Measurements from ENCODE around the gene MFSD1. TPM values are rescaled to one million over a fixed set of nuclear protein-coding genes. Genes with fewer than 3 reads are reported as not detected.

The MFSD1 gene
- total RNA-seq, 4 donors from 2014 or later, result 52.0 to 152 (median 104) TPM

- Histone ChIP-seq H3K36me3 (no peaks in the 10 kb centered on the region), H3K4me1 (no peaks in the 10 kb centered on the region), H3K9me3 (no peaks in the 10 kb centered on the region), H3K27me3 (no peaks in the 10 kb centered on the region), H3K27ac (no peak overlapping the region), H3K4me3 (no peak overlapping the region)
- TF ChIP-seq, protein P1, sequence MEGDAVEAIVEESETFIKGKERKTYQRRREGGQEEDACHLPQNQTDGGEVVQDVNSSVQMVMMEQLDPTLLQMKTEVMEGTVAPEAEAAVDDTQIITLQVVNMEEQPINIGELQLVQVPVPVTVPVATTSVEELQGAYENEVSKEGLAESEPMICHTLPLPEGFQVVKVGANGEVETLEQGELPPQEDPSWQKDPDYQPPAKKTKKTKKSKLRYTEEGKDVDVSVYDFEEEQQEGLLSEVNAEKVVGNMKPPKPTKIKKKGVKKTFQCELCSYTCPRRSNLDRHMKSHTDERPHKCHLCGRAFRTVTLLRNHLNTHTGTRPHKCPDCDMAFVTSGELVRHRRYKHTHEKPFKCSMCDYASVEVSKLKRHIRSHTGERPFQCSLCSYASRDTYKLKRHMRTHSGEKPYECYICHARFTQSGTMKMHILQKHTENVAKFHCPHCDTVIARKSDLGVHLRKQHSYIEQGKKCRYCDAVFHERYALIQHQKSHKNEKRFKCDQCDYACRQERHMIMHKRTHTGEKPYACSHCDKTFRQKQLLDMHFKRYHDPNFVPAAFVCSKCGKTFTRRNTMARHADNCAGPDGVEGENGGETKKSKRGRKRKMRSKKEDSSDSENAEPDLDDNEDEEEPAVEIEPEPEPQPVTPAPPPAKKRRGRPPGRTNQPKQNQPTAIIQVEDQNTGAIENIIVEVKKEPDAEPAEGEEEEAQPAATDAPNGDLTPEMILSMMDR (IDR thresholded peaks at IDR 0.05), result no peak
- TF ChIP-seq POLR2A (IDR thresholded peaks at IDR 0.05), result no peak
- DNase-seq, result no peak
- intact Hi-C loops (cut with DNase I; ENCODE audit: low total_unique reads), result loop anchor here (10.0 kb wide), 1 partner anchor 415 kb away; no protein-coding TSS in a partner anchor
Observed at GRCh38 chr3:158839966-158840365, 38.1 kb downstream of the MFSD1 start.

GRCh38 chr3:158841387-158841786 lies 39.5 kb downstream of the MFSD1 start:
- H3K9me3 ChIP-seq, result no peaks in the 10 kb centered on the region
- no peaks in the 10 kb centered on the region for H3K27me3 ChIP-seq
- no peak overlapping the region for H3K4me3 ChIP-seq
- no peaks in the 10 kb centered on the region for H3K4me1 ChIP-seq
- DNase-seq, result no peak
- TF ChIP-seq, protein P1 (IDR thresholded peaks at IDR 0.05), result no peak
- TF ChIP-seq POLR2A (IDR thresholded peaks at IDR 0.05), result no peak
- no peaks in the 10 kb centered on the region for H3K36me3 ChIP-seq
- intact Hi-C loops (cut with DNase I; ENCODE audit: low total_unique reads), result loop anchor here (10.0 kb wide), 1 partner anchor 413 kb away; no protein-coding TSS in a partner anchor
- no peak overlapping the region for H3K27ac ChIP-seq

- no peaks in the 10 kb centered on the region for H3K4me1 ChIP-seq
- no peaks in the 10 kb centered on the region for H3K9me3 ChIP-seq
- no peak overlapping the region for H3K4me3 ChIP-seq
- no peak for TF ChIP-seq POLR2A (IDR thresholded peaks at IDR 0.05)
- TF ChIP-seq, protein P1 (IDR thresholded peaks at IDR 0.05), result no peak
- H3K36me3 ChIP-seq, result no peaks in the 10 kb centered on the region
- no peak for DNase-seq
- no peak overlapping the region for H3K27ac ChIP-seq
- H3K27me3 ChIP-seq, result no peaks in the 10 kb centered on the region
- intact Hi-C loops (cut with DNase I; ENCODE audit: low total_unique reads), result loop anchor here (10.0 kb wide), 1 partner anchor 412 kb away; no protein-coding TSS in a partner anchor
Observed at GRCh38 chr3:158842976-158843375, 41.1 kb downstream of the MFSD1 start.

- TF ChIP-seq, protein P1 (IDR thresholded peaks at IDR 0.05), result peak; percentile 51 to 68 (median 60)
- TF ChIP-seq POLR2A (IDR thresholded peaks at IDR 0.05), result no peak
- H3K27me3 ChIP-seq, result no peaks in the 10 kb centered on the region
- H3K36me3 ChIP-seq, result no peaks in the 10 kb centered on the region
- intact Hi-C loops (cut with DNase I; ENCODE audit: low total_unique reads), result loop anchor here (10.0 kb wide), 1 partner anchor 409 kb away; no protein-coding TSS in a partner anchor
- H3K27ac ChIP-seq, result no peak overlapping the region
- H3K4me3 ChIP-seq, result no peak overlapping the region
- no peaks in the 10 kb centered on the region for H3K4me1 ChIP-seq
- DNase-seq, result no peak
- H3K9me3 ChIP-seq, result no peaks in the 10 kb centered on the region
Observed at GRCh38 chr3:158845765-158846350, 44.0 kb downstream of the MFSD1 start.

DNA sequence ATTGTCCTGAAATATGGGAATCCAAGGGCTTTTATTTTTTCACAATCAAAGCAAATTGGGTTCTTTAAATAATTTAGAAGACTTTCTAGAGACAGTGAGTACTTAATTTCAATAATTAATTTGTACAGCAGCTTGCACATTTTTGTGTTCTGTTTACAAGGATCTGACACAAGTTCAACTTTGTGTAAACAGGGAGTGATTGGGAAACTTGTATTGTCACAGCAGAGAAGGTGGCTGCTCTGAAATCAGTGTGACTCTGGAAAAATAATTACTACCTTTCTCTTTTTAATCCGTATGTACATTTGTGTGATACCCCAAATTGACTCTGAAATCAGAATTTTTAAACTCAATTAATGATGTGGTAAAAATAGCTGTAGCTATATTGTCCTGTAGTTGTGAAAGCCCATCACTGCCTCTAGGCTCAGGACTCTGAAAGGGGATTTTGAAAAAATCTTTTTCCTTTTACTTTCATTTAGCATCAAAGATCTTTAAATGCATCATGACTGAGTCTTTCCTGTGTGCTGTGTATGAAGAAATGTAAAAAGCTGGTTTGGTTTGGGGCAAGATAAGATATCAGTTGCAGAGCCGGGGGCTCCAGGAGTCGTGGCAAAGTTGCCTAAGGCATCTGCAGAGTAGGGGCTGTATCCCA lies 45.1 kb downstream of the MFSD1 start:
- TF ChIP-seq POLR2A (IDR thresholded peaks at IDR 0.05), result no peak
- TF ChIP-seq, protein P1 (IDR thresholded peaks at IDR 0.05), result no peak
- Histone ChIP-seq H3K9me3 (no peaks in the 10 kb centered on the region), H3K4me3 (no peak overlapping the region), H3K36me3 (no peaks in the 10 kb centered on the region), H3K4me1 (no peaks in the 10 kb centered on the region), H3K27me3 (no peaks in the 10 kb centered on the region), H3K27ac (no peak overlapping the region)
- no peak for DNase-seq
- intact Hi-C loops (cut with DNase I; ENCODE audit: low total_unique reads), result loop anchor here (10.0 kb wide), 1 partner anchor 408 kb away; no protein-coding TSS in a partner anchor
